Loucy (cell line): Measurements from ENCODE around the gene STRIP2.

Experiments
- CTCF ChIP-seq: fragments of 200-600 bp; sonication (generic); conservative IDR thresholded peaks from 2 replicates; pipeline ENCODE4 v1.5.1; 2014; ENCODE audit warnings: mild to moderate bottlenecking, antibody characterized with exemption, low read length
- EZH2phosphoT487 ChIP-seq: fragments of 200-600 bp; IDR thresholded peaks from 2 replicates; pipeline ENCODE4 v1.6.1; 2018; ENCODE audit warnings: antibody characterized with exemption, mild to moderate bottlenecking, moderate library complexity, borderline replicate concordance

GRCh38 chr7:129531721-129532120 is 97.5 kb downstream of the STRIP2 start:
- TF ChIP-seq EZH2phosphoT487 = no peak
- TF ChIP-seq CTCF = no peak
